Measurements from ENCODE around the gene CLIC5.

Gene CLIC5

GRCh38 chr6:45858691-45859090 lies 157.0 kb downstream of the CLIC5 start:
- no peak overlapping the region for H3K4me3 Mint-ChIP-seq
- no peaks in the 10 kb centered on the region for H3K4me1 Mint-ChIP-seq (ENCODE audit: low read depth in 2 of 2)
- DNase-seq (no peak), ATAC-seq (replicated peaks) (no peak)
- no peaks in the 10 kb centered on the region for H3K9me3 Mint-ChIP-seq
- H3K27ac Mint-ChIP-seq: no peak overlapping the region
- H3K27me3 Mint-ChIP-seq: peaks cover 8 to 29% of the 10 kb centered on the region in 2 donors
- H3K36me3 Mint-ChIP-seq (ENCODE audit: insufficient read depth): no peaks in the 10 kb centered on the region

- Mint-ChIP-seq H3K4me3 (no peak overlapping the region), H3K9me3 (no peaks in the 10 kb centered on the region), H3K27ac (no peak overlapping the region), H3K36me3 (ENCODE audit: insufficient read depth) (no peaks in the 10 kb centered on the region), H3K27me3 (peaks cover 13 to 36% of the 10 kb centered on the region in 2 donors), H3K4me1 (ENCODE audit: low read depth in 2 of 2) (no peaks in the 10 kb centered on the region)
- DNase-seq (no peak), ATAC-seq (replicated peaks) (no peak)
Measured at GRCh38 chr6:45857827-45858226, 157.8 kb downstream of the CLIC5 start.

- H3K4me1 Mint-ChIP-seq (ENCODE audit: low read depth in 2 of 2): no peaks in the 10 kb centered on the region
- DNase-seq: no peak
- no peak for ATAC-seq (replicated peaks)
- no peaks in the 10 kb centered on the region for H3K9me3 Mint-ChIP-seq
- no peak overlapping the region for H3K4me3 Mint-ChIP-seq
- no peaks in the 10 kb centered on the region for H3K36me3 Mint-ChIP-seq (ENCODE audit: insufficient read depth)
- peaks cover 22 to 40% of the 10 kb centered on the region in 2 donors for H3K27me3 Mint-ChIP-seq
- H3K27ac Mint-ChIP-seq: no peak overlapping the region
Measured at GRCh38 chr6:45855642-45856394, 159.8 kb downstream of the CLIC5 start.

- Mint-ChIP-seq H3K4me3 (no peak overlapping the region), H3K36me3 (ENCODE audit: insufficient read depth) (no peaks in the 10 kb centered on the region), H3K27me3 (peaks cover 16 to 25% of the 10 kb centered on the region in 2 donors), H3K9me3 (no peaks in the 10 kb centered on the region), H3K4me1 (ENCODE audit: low read depth in 2 of 2) (no peaks in the 10 kb centered on the region), H3K27ac (no peak overlapping the region)
- DNase-seq: no peak
- no peak for ATAC-seq (replicated peaks)
Measured at GRCh38 chr6:45854149-45854742, 161.4 kb downstream of the CLIC5 start.

- Mint-ChIP-seq H3K27ac (no peak overlapping the region), H3K4me1 (ENCODE audit: low read depth in 2 of 2) (no peaks in the 10 kb centered on the region)
- no peak for ATAC-seq (replicated peaks)
Measured at GRCh38 chr6:45851034-45851400, 164.6 kb downstream of the CLIC5 start.

GRCh38 chr6:45850378-45851033 lies 165.2 kb downstream of the CLIC5 start:
- DNase-seq (no peak), ATAC-seq (replicated peaks) (no peak)
- Mint-ChIP-seq H3K4me3 (no peak overlapping the region), H3K36me3 (ENCODE audit: insufficient read depth) (no peaks in the 10 kb centered on the region), H3K27me3 (peaks cover 10 to 14% of the 10 kb centered on the region in 2 donors), H3K9me3 (no peaks in the 10 kb centered on the region), H3K27ac (no peak overlapping the region), H3K4me1 (ENCODE audit: low read depth in 2 of 2) (no peaks in the 10 kb centered on the region)

More at GRCh38 chr6:45851034-45851400, 164.6 kb downstream of the CLIC5 start:
- H3K36me3 Mint-ChIP-seq (ENCODE audit: insufficient read depth): no peaks in the 10 kb centered on the region
- H3K9me3 Mint-ChIP-seq: no peaks in the 10 kb centered on the region
- no peak overlapping the region for H3K4me3 Mint-ChIP-seq
- DNase-seq: no peak
- H3K27me3 Mint-ChIP-seq: peaks cover 10 to 14% of the 10 kb centered on the region in 2 donors

- Mint-ChIP-seq H3K4me3 (no peak overlapping the region), H3K27me3 (no peaks in the 10 kb centered on the region), H3K27ac (no peak overlapping the region), H3K4me1 (ENCODE audit: low read depth in 2 of 2) (no peaks in the 10 kb centered on the region), H3K9me3 (no peaks in the 10 kb centered on the region), H3K36me3 (ENCODE audit: insufficient read depth) (no peaks in the 10 kb centered on the region)
- DNase-seq (no peak), ATAC-seq (replicated peaks) (no peak)
Measured at GRCh38 chr6:45845567-45845966, 170.1 kb downstream of the CLIC5 start.

- Mint-ChIP-seq H3K27me3 (no peaks in the 10 kb centered on the region), H3K36me3 (ENCODE audit: insufficient read depth) (no peaks in the 10 kb centered on the region), H3K4me1 (ENCODE audit: low read depth in 2 of 2) (no peaks in the 10 kb centered on the region), H3K27ac (no peak overlapping the region), H3K9me3 (no peaks in the 10 kb centered on the region), H3K4me3 (no peak overlapping the region)
- no peak for ATAC-seq (replicated peaks)
- no peak for DNase-seq
Measured at GRCh38 chr6:45844986-45845385, 170.7 kb downstream of the CLIC5 start.

- Mint-ChIP-seq H3K27ac (no peak overlapping the region), H3K4me3 (no peak overlapping the region), H3K36me3 (ENCODE audit: insufficient read depth) (no peaks in the 10 kb centered on the region), H3K27me3 (no peaks in the 10 kb centered on the region), H3K4me1 (ENCODE audit: low read depth in 2 of 2) (no peaks in the 10 kb centered on the region), H3K9me3 (no peaks in the 10 kb centered on the region)
- no peak for ATAC-seq (replicated peaks)
- DNase-seq: no peak
Measured at GRCh38 chr6:45843848-45844521, 171.7 kb downstream of the CLIC5 start.

- DNase-seq (no peak), ATAC-seq (replicated peaks) (no peak)
- no peak overlapping the region for H3K4me3 Mint-ChIP-seq
- H3K27me3 Mint-ChIP-seq: no peaks in the 10 kb centered on the region
- H3K9me3 Mint-ChIP-seq: no peaks in the 10 kb centered on the region
- H3K36me3 Mint-ChIP-seq (ENCODE audit: insufficient read depth): no peaks in the 10 kb centered on the region
- H3K4me1 Mint-ChIP-seq (ENCODE audit: low read depth in 2 of 2): peaks cover 0 to 18% of the 10 kb centered on the region in 2 donors
- H3K27ac Mint-ChIP-seq: no peak overlapping the region
Measured at GRCh38 chr6:45841062-45841461, 174.6 kb downstream of the CLIC5 start.

- no peaks in the 10 kb centered on the region for H3K27me3 Mint-ChIP-seq
Measured at GRCh38 chr6:45838996-45839395, 176.7 kb downstream of the CLIC5 start.

GRCh38 chr6:45838451-45838850 lies 177.2 kb downstream of the CLIC5 start:
- Mint-ChIP-seq H3K27me3 (no peaks in the 10 kb centered on the region), H3K9me3 (no peaks in the 10 kb centered on the region), H3K4me1 (ENCODE audit: low read depth in 2 of 2) (peaks cover 0 to 18% of the 10 kb centered on the region in 2 donors), H3K4me3 (no peak overlapping the region), H3K27ac (peak overlapping the region in 1 of 2 donors; percentile 79), H3K36me3 (ENCODE audit: insufficient read depth) (peaks cover 2% of the 10 kb centered on the region)
- ATAC-seq (replicated peaks): no peak
- DNase-seq: no peak

More at GRCh38 chr6:45838996-45839395, 176.7 kb downstream of the CLIC5 start:
- DNase-seq (no peak), ATAC-seq (replicated peaks) (no peak)
- peak overlapping the region in 1 of 2 donors; percentile 79 for H3K27ac Mint-ChIP-seq
- peaks cover 2% of the 10 kb centered on the region for H3K36me3 Mint-ChIP-seq (ENCODE audit: insufficient read depth)
- peaks cover 0 to 18% of the 10 kb centered on the region in 2 donors for H3K4me1 Mint-ChIP-seq (ENCODE audit: low read depth in 2 of 2)
- H3K9me3 Mint-ChIP-seq: no peaks in the 10 kb centered on the region
- no peak overlapping the region for H3K4me3 Mint-ChIP-seq

GRCh38 chr6:45837541-45838200 lies 178.0 kb downstream of the CLIC5 start:
- ATAC-seq (replicated peaks): no peak
- peak overlapping the region in 1 of 2 donors; percentile 79 for H3K27ac Mint-ChIP-seq

More at GRCh38 chr6:45837541-45838200, 178.0 kb downstream of the CLIC5 start:
- H3K4me3 Mint-ChIP-seq: no peak overlapping the region
- peaks cover 2% of the 10 kb centered on the region for H3K36me3 Mint-ChIP-seq (ENCODE audit: insufficient read depth)
- H3K27me3 Mint-ChIP-seq: no peaks in the 10 kb centered on the region
- DNase-seq: no peak
- peaks cover 0 to 18% of the 10 kb centered on the region in 2 donors for H3K4me1 Mint-ChIP-seq (ENCODE audit: low read depth in 2 of 2)
- H3K9me3 Mint-ChIP-seq: no peaks in the 10 kb centered on the region
